GM18507 (cell line): ENCODE measurements around the gene TMEM169.
A peak's percentile ranks its signal among the peaks of the same experiment; 100 is the strongest.

Experiments used
- DNase-seq: peaks from one replicate; pipeline ENCODE4 v3.0.0; 2011; ENCODE audit warnings: low read depth; ENCODE audit not compliant: insufficient read length; ENCODE audit errors: extremely low spot score
- FAIRE-seq: peaks from 2 replicates; lab custom pipeline; 2011; peaks lifted over from hg19 to GRCh38; lab: Jason Lieb, UNC

Gene TMEM169

DNA sequence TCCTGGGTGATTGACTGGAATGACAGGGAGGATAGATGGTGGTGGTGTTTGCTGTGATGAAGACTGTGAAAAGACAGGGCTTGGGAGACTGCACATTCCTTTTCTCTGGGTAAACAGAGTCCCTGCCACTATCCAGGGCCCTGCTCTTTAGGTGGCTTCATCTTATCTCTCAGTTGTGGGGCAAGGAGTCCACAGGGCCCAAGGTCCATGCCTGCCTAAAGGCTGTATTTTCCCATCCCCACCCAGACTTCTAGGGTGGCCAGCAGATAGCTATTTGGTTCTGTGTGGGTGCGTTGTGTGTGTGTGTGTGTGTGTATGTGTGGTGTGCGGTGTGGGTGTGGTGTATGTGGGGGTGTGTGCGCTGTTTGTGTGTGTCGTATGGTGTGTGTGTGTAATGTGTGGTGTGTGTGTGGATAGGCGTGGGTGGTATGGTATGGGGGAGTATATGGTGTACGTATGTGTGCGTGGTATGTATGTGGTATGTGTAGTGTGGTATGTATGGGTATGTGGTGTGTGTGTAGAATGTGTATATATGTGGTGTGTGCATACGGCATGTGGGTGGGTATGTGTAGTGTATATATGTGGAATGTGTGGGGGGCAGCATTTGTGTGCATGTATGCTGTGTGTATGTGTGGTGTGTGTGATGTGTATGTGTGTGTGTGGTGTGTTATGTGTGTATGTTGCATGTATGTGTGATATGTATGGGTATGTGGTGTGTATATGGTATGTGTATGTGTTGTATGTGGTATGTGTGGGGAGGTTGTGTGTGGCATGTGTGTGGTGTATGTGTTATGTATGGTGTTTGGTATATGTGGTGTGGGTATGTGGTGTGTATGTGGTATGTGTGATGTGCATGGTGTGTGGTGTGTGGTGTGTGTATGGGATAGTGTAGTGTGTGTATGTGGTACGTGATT, 17.0 kb downstream of the TMEM169 start:
- no peak for DNase-seq
- FAIRE-seq: peak; percentile 35

DNA sequence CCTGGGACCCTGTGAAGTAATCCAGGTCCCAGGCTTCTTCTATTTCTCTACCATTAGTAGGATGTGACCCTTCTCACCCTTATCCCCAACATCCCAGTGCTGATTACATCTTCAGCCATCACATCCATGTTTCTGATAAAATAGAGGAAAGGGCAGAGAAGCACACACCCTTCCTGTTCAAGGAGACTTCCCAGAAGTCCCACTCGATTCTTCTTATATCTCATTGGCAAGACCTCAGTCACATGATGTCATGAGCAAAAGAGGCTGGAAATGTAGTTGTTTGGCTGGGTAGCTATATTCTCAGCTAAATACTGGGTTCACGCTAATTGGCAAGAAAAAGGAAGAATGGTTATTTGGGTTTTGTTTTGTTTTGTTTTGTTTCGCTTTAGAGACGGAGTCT, 19.4 kb downstream of the TMEM169 start:
- FAIRE-seq: no peak

DNA sequence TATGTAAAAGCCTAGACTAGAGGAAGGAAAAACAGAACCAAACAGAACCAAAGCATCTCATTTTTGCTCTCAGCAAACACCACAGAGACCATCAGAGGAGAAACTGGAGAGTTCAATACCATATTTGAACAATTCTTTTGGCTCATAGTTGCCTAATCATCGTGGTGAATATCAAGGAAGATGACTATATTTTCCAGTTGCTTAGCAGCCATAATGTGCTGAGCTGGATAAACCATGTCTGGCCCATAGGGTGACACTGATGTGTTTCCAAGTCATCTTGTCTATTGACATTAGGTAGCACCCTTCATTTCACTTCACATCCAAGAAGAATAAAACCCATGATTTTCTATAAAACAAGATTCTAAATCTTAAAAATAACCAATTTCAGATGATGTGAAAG, 21.5 kb downstream of the TMEM169 start:
- DNase-seq: no peak
- no peak for FAIRE-seq

More for the DNA sequence above, 19.4 kb downstream of the TMEM169 start:
- no peak for DNase-seq

DNA sequence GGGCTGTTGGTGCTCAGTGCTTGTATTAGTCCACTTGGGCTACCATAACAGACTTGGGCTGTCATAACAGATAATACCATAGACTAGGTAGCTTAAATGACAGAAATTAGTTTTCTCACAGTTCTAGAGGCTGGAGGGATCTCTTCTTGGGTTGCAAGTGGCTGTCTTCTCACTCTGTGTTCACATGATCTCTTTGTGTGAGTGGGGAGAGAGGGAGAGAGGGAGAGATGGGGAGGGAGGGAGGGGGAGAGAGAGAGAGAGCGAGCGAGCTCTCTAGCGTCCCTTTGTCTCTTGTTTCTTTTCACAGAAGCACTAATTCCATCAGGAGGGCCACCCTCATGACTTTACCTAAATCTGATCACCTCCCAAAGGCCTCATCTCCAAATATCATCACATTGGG, 23.0 kb downstream of the TMEM169 start:
- DNase-seq: no peak
- FAIRE-seq: no peak

DNA sequence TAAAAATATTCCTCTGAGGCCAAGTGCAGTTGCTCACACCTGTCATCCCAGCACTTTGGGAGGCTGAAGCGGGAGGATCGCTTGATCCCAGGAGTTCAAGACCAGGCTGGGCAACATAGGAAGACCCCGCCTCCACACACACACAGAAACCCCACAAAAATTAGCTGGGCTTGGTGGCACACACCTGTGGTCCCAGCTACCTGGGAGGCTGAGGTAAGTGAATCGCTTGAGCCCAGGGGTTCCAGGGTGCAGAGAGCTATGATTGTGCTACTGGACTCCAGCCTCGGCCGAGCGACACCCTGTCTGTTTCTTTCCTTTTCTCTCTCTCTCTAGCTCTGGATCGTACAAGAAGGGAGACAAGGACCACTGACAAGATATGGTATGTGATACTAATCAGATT, 25.6 kb downstream of the TMEM169 start:
- no peak for DNase-seq
- FAIRE-seq: no peak

DNA sequence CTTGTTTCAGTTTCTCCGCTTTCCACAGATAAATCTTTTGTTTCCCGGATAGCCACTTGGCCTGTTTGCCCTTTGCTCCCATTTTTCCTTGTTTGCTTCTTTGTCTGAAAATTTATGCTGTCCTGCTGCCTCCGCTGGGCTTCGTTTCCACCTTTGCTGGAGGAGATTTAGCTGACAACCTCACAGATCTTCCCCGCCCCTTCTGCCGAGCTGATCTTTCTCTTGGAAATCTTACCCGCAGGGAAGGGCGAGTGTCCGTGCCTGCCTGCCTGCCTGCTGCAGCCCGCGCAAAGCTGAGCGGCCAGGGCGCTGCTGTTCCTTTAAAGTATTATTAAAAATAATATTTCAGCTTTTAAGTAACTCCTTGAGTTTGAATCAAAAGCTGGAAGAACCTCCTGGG, 26.0 kb downstream of the TMEM169 start:
- FAIRE-seq (no peak), DNase-seq (no peak)

DNA sequence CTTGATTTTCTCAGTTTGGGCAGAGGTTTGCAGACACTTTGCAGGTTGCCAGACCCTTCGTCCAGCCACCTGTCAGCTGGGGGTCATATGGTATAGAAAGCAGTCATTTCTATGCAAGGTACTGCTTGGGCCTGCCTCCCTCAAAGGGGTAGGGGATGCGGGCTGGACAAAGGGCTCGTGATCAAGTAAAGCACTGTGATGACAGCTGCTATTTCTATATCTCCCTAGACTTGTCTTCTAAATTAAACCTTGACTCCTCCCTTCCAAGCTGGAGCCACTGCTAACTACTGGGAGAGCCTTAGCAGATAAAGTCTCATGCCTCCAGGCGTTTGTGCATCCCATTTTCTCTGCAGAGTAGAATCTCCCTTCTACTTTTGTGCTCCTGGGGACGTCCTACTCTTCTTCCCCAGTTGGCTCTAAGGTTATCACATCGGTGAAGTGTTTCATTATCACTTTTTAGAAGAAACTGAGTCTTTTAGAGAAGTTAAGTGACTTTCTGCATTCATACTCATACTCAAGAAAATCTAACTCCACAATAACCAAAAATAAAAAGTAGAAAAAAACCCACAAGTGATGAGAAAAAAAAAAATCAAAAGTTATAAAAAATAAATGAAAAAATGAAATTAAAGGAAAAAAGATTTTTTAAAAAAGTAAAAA, 26.7 kb downstream of the TMEM169 start:
- DNase-seq: no peak
- FAIRE-seq: no peak

DNA sequence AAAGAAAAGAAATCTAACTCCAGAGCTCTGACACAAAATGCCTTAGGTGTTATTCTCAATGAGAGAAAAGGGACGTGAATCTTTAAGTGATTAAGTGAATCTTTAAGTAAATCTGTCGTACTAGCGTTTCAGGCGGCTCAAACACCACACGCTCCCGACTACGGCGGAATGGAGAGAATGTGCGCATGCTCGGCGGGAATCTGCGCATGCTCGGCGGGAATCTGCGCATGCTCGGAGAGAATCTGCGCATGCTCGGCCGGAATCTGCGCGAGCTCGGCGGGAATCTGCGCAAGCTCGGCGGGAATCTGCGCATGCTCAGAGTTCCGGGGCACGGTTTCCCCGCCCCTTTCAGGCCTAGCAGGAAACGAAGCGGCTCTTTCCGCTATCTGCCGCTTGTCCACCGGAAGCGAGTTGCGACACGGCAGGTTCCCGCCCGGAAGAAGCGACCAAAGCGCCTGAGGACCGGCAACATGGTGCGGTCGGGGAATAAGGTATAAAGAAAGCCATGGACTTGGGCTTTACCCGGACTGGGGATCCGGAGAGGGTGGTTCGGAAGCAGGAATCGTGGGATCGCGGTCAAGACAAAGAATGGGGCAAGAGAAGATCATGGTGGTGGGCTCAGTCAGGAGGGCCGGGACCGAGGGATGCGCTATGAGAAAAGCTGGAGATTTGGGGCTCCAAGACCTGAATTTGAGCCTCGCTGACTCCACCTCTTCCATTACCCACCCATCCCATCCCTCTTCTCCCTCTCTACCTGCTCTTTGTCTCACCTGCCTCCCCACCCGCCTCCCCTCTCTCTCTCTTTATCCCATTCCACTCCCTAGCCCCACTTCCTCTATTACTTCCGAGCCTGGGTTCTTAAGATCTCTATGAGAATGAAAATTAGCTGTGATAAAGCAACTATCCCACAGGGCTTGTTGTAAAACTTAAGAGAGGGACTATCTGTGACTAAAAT, 27.5 kb downstream of the TMEM169 start, which contains the start of gene XRCC5:
Gene XRCC5, plus strand, starts transcription at position 382 of the 955 bp plus-strand sequence. Its CDS starts 89 bp downstream, at position 471.
- DNase-seq (peak; percentile 78), FAIRE-seq (peak; percentile 99)

DNA sequence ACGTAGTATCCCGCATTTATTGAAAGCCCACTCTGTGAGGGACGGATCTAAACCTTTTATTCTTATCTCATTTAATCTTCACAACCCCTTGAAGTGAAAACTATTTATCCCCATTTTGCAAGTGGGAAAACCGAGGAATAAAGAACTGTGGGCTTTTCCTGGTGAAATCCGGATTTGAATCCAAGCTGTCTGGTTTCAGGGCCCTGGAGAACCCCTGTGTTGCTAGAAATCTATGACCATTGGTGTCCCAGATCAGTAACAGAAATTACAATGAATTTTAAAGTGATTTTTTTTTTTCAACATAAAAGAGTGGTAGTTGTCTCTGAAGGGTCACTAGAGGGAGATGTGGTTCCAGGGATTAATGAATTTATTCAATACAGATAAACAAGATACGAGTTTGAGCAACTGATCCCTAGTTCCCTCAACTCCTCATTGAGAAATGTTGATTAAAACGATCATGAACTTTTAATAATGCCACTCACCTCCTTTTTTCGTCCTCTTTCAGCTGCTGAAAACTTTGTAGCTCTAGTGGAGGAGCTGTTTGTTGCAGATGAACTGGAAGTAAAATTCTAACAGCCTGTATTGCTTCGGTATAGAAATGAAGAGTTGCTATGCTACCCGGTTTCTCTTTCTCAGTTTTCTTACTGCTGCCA, 28.4 kb downstream of the TMEM169 start:
- no peak for DNase-seq

DNA sequence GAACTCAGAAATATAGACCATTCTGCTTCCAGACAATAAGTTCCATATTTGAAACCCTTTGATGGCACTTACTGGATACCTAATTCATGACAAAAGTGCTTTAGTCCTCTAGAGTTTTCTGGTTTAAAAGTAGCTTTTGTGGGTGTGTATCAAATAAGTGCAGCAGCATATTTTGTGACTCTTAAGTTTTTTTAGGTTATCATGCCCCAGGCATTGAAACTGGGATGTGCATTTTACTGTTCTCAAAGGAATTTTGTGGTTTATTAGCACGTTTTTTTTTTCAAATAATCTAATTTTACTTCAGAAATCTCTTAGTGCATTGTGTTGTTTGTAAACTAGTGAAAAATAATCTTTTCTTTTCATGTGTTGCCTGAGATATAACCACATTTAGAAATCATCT, 28.9 kb downstream of the TMEM169 start:
- FAIRE-seq (no peak), DNase-seq (no peak)

More for the DNA sequence above, 28.4 kb downstream of the TMEM169 start:
- peak; percentile 68 for FAIRE-seq

DNA sequence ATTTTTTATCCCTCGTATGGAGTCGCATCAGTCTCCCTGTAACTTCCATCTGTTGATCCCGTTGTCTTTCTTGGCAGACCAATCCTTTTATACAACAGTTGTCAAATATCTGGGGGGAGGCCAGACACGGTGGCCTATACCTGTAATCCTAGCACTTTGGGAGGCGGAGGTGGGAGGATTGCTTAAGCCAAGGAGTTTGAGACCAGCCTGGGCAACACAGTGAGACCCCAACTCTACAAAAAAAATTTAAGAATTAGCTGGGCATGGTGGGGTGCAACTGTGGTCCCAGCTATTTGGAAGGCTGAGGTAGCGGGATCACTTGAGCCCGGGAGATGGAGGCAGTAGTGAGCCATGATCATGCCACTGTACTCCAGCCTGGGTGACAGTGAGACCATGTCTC, 29.4 kb downstream of the TMEM169 start:
- DNase-seq: no peak
- FAIRE-seq: no peak

DNA sequence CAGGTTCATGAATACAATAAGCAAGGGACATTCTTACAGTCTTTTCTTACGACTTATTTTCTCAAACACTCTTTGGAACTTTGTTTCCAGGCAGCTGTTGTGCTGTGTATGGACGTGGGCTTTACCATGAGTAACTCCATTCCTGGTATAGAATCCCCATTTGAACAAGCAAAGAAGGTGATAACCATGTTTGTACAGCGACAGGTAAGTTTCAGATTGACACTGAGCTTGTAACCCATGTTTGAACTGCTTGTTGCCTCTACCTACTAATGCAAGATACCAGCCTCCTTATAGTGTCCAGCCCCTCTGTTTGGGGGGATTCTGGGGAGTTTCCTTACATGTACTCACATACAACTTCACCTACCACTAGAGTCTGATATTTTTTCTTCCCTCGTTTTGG, 31.2 kb downstream of the TMEM169 start:
- FAIRE-seq (no peak), DNase-seq (no peak)

DNA sequence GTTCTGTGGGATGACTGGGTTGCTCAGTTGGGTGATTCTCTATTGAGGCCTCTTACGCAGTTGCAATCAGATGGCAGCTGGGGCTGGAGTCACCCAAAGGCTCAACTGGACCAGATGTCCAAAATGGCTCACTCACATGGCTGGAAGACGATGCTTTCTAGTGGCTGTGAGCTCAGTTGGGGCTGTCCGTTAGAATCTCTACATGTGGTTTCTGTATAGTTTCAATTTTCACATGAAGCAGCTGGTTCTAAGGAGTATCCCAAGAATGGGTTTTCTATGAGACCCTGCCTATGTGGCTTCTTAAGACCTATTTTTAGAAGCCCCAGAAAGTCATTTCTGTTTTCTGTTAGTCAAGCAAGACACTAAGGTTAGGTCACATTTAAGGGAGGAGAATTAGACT, 31.9 kb downstream of the TMEM169 start:
- DNase-seq (no peak), FAIRE-seq (peak; percentile 76)

DNA sequence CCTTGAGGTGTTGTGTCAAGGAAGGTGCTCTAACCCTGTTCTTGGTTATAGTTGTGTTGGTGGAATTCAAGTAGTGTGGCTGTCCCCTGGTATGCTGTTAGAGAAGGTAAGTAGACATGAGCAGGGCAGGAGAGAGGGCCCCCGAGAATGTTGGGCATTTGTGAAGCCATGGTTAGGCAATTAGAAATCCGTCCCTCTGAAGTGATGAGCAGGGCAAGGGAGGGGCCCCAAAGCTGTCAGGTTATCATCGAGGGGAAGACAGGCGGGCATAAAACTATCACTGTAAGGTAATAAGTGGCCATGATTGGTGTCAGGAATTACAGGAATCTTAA, 32.6 kb downstream of the TMEM169 start:
- no peak for DNase-seq
- FAIRE-seq: no peak

DNA sequence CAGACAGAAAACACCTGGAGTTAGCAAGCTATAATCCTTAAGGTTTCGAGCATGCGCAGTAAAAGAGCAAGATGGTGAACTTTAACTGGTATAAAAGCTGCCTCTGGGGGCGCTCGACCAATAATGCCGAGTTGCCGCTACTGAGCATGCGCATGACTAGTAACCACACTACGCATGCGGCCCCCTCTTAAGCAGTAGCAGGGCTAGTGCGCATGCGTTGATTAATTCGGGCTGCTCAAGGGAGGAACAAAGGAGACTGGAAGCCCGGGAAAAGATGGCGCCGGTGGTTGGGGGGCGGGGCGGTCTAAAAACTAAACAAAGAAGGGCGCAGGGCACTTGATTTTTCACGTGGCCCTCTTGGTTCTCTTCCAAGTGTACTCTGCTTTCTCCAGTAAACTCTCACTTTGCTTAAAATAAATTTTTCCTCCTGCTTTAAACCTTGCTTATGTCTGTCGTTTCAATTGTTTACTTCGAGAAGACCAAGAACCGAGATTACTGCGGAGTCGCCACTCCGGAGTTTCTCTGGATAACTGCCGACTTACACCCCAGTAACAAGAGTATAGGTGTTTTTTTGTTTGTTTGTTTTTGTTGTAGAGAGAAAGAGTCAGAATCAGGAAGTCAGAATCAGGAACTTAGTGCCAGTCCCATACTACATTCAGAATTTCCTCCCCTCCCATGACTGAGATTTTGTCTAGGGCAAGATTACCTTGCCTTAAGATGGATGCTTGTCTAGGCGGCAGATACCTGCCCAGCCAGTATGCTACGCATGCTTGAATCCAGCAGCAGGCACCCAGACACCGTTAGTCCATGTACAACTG, 33.2 kb downstream of the TMEM169 start:
- peak; percentile 98 for FAIRE-seq
- peak; percentile 80 for DNase-seq

DNA sequence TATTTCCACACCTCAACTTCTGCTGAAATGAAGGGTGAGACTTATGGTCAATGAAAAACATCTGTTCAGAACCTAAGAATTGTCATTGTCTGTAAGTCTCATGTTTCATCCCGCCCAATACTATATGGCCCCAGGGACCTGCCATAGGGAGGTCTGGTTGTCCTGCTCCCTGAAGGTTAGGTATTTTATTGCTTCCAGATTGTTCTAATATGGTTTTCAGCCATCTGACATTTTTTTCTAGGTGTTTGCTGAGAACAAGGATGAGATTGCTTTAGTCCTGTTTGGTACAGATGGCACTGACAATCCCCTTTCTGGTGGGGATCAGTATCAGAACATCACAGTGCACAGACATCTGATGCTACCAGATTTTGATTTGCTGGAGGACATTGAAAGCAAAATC, 34.7 kb downstream of the TMEM169 start:
- FAIRE-seq: no peak
- no peak for DNase-seq

DNA sequence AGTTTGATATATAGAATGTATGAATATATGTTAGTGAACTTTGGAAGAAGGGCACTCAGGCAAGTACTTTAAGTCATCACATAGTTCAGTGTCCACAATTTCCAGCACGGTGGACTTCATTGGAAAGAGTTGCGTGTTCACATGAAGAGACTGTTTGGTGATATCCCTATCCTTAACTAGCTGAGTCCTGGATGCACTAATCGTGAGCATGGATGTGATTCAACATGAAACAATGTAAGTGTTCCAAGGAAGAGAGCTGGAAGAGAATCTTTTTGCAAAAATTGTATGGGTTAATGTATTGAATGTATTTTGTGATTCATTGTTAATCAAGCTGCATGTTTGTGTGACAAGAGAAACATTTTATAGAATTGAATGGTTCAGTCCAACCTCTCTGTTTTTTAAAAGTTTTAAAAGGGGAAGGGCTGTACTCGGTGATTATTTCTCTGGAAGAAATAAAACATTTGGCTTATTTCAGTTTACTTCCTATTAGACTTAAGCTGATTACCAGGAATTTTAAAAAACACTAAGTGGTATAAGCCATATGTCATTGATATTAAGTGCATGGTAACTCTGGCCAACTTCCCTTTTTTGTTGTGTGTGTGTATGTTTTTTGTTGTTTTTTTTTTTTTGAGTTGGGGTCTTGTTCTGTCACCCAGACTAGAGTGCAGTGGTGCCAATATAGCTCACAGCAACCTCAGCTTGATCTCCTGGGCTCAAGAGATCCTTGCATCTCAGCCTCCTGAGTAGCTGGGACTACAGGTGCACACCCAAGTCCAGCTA, 36.0 kb downstream of the TMEM169 start:
- no peak for DNase-seq

DNA sequence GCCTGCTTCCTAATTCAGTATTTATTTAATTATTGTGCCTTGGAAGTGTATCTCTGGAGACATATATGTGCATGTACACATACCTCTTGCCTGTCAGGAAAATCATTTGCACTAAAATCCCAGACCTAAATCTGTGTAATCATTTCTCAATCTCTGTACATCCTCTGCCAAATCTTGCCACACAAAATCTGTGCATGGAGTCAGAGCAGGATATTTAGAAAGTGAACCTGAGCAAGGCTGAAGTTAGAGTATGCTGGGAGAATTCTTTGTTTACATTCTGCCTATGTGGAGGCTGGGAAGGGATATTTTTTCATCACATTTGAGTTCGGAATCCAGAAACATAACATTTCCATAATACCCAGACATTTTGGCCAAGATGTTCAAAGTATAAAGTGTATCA, 36.8 kb downstream of the TMEM169 start:
- FAIRE-seq (no peak), DNase-seq (no peak)

More for the DNA sequence above, 36.0 kb downstream of the TMEM169 start:
- FAIRE-seq: no peak
